GM23338 (cell line): ENCODE results near the gene POLD3. TPM values are rescaled to one million over a fixed set of nuclear protein-coding genes. Genes with fewer than 3 reads are reported as not detected.

ENCODE experiments used
- ATAC-seq: fragments of 200-7000 bp; cut with Tn5 transposase; 3 replicates; pipeline ENCODE4 v1.9.1; 2020
- DNase-seq: peaks from one replicate; pipeline ENCODE4 v3.0.0-alpha.2; 2015; ENCODE audit warnings: low spot score
- H2AFZ ChIP-seq: fragments of 200-600 bp; sonication (generic); 2 replicates; pipeline ENCODE4 v1.8.0; 2016; ENCODE audit warnings: antibody characterized with exemption, mild to moderate bottlenecking, moderate library complexity
- H3F3A ChIP-seq: fragments of 200-600 bp; sonication (generic); replicated peaks from 2 replicates; pipeline ENCODE4 v1.8.0; 2017; ENCODE audit warnings: antibody characterized with exemption, mixed run types, low read depth
- H3K27ac ChIP-seq: fragments of 200-600 bp; sonication (generic); 2 replicates; pipeline ENCODE4 v1.6.1; 2016; ENCODE audit warnings: low read depth
- H3K27me3 ChIP-seq: fragments of 200-600 bp; sonication (generic); 2 replicates; pipeline ENCODE4 v1.8.0; 2016; ENCODE audit warnings: mild to moderate bottlenecking, mixed run types, moderate library complexity; ENCODE audit not compliant: insufficient read depth
- H3K36me3 ChIP-seq: fragments of 200-600 bp; sonication (generic); 2 replicates; pipeline ENCODE4 v1.8.0; 2016; ENCODE audit warnings: mild to moderate bottlenecking; ENCODE audit not compliant: insufficient read depth
- H3K4me1 ChIP-seq: fragments of 200-600 bp; sonication (generic); 2 replicates; pipeline ENCODE4 v1.8.0; 2016; ENCODE audit warnings: mild to moderate bottlenecking, moderate library complexity; ENCODE audit not compliant: insufficient read depth
- H3K4me2 ChIP-seq: fragments of 200-600 bp; sonication (generic); 2 replicates; pipeline ENCODE4 v1.7.1; 2017; ENCODE audit warnings: mixed run types
- H3K4me3 ChIP-seq: fragments of 200-600 bp; sonication (generic); 2 replicates; pipeline ENCODE4 v1.6.1; 2016; ENCODE audit warnings: mixed run types
- H3K79me2 ChIP-seq: fragments of 200-600 bp; sonication (generic); replicated peaks from 2 replicates; pipeline ENCODE4 v1.8.0; 2017; ENCODE audit warnings: mild to moderate bottlenecking; ENCODE audit not compliant: insufficient read depth
- H3K9me2 ChIP-seq: fragments of 200-600 bp; sonication (generic); 2 replicates; pipeline ENCODE4 v1.8.0; 2017; ENCODE audit not compliant: insufficient read depth
- H4K20me1 ChIP-seq: fragments of 200-600 bp; sonication (generic); replicated peaks from 2 replicates; pipeline ENCODE4 v1.8.0; 2017; ENCODE audit warnings: mild to moderate bottlenecking; ENCODE audit not compliant: insufficient read depth
- H3K27ac Mint-ChIP-seq: 2 replicates; pipeline ENCODE4 v1.8.0; 2020; ENCODE audit warnings: inconsistent platforms, mild to moderate bottlenecking, moderate library complexity, mixed read lengths
- H3K27me3 Mint-ChIP-seq: 3 replicates; pipeline ENCODE4 v1.8.0; 2022; ENCODE audit warnings: low read depth, mild to moderate bottlenecking, moderate library complexity, mixed read lengths, inconsistent platforms; ENCODE audit not compliant: insufficient read depth, poor library complexity
- H3K36me3 Mint-ChIP-seq: 3 replicates; pipeline ENCODE4 v1.8.0; 2021; ENCODE audit warnings: low read depth, mild to moderate bottlenecking, inconsistent platforms, moderate library complexity, mixed read lengths
- H3K4me1 Mint-ChIP-seq: 3 replicates; pipeline ENCODE4 v1.8.0; 2020; ENCODE audit warnings: mild to moderate bottlenecking, inconsistent platforms, mixed read lengths
- H3K4me3 Mint-ChIP-seq: 3 replicates; pipeline ENCODE4 v1.8.0; 2021; ENCODE audit warnings: moderate library complexity, mild to moderate bottlenecking, inconsistent platforms, mixed read lengths
- H3K9me3 Mint-ChIP-seq: 3 replicates; pipeline ENCODE4 v1.8.0; 2020; ENCODE audit warnings: moderate library complexity, mild to moderate bottlenecking, inconsistent platforms, mixed read lengths
- CREB1 ChIP-seq: fragments of 250-450 bp; sonication (Bioruptor Pico); IDR thresholded peaks from 2 replicates; pipeline ENCODE4 v1.5.0; 2020; ENCODE audit warnings: low read depth, mild to moderate bottlenecking, moderate library complexity
- EZH2 ChIP-seq: fragments of 200-600 bp; sonication (generic); IDR thresholded peaks from one replicate; pipeline ENCODE4 v1.8.0; 2017; ENCODE audit warnings: antibody characterized with exemption, mild to moderate bottlenecking, low read depth; ENCODE audit not compliant: unreplicated experiment
- EZH2phosphoT487 ChIP-seq: fragments of 200-600 bp; sonication (generic); IDR thresholded peaks from one replicate; pipeline ENCODE4 v1.8.1; 2018; ENCODE audit warnings: antibody characterized with exemption; ENCODE audit not compliant: unreplicated experiment
- JUNB ChIP-seq: IDR thresholded peaks from one replicate; pipeline ENCODE4 v1.6.1; 2016; ENCODE audit warnings: antibody characterized with exemption; ENCODE audit not compliant: unreplicated experiment
- NANOG ChIP-seq: IDR thresholded peaks from 2 replicates; pipeline ENCODE4 v1.6.1; 2016; ENCODE audit warnings: antibody characterized with exemption, borderline replicate concordance
- POLR2AphosphoS5 ChIP-seq: IDR thresholded peaks from 2 replicates; pipeline ENCODE4 v1.6.1; 2016; ENCODE audit warnings: antibody characterized with exemption, low read depth
- STAT1 ChIP-seq: IDR thresholded peaks from one replicate; pipeline ENCODE4 v1.6.1; 2016; ENCODE audit warnings: antibody characterized with exemption; ENCODE audit not compliant: unreplicated experiment
- ZNF114 ChIP-seq: fragments of 250-450 bp; sonication (Bioruptor Pico); IDR thresholded peaks from 2 replicates; pipeline ENCODE4 v1.5.0; 2020; ENCODE audit warnings: mild to moderate bottlenecking, moderate library complexity
- ZNF331 ChIP-seq: fragments of 250-450 bp; sonication (Bioruptor Pico); IDR thresholded peaks from 2 replicates; pipeline ENCODE4 v1.5.0; 2020; ENCODE audit warnings: low read depth, mild to moderate bottlenecking, moderate library complexity
- polyA plus RNA-seq: library from polyadenylated mRNA; unstranded; fragments of >200 nt; fragmentation: Nextera tagmentation; extraction: Ambion mirVana; gene quantifications from 2 replicates; pipeline ENCODE4 v1.2.1, GENCODE V29; 2016
- total RNA-seq: library from RNA; depleted of rRNA; stranded (reverse); fragments of >200 nt; shearing (Covaris generic); gene quantifications from 2 replicates; pipeline ENCODE4 v1.2.3, GENCODE V29; 2014
- TF ChIP-seq, protein P1 (sequence below): fragments of 250-450 bp; sonication (Bioruptor Pico); IDR thresholded peaks from 2 replicates; pipeline ENCODE4 v1.5.0; 2020; ENCODE audit warnings: mild to moderate bottlenecking, moderate library complexity
- TF ChIP-seq, protein P2 (sequence below), 2 experiments: fragments of 200-600 bp in 1 of 2; sonication (generic) in 1 of 2; conservative IDR thresholded peaks; 2 replicates each; pipeline versions ENCODE4 v1.5.1 to v1.6.1; 2016 to 2017; ENCODE audit warnings: antibody characterized with exemption in 2 of 2, low read depth in 2 of 2, mild to moderate bottlenecking in 2 of 2, moderate library complexity in 1 of 2
- TF ChIP-seq, protein P3 (sequence below): IDR thresholded peaks from one replicate; pipeline ENCODE4 v1.6.1; 2018; ENCODE audit warnings: antibody characterized with exemption; ENCODE audit not compliant: unreplicated experiment
- TF ChIP-seq, protein P4 (sequence below): IDR thresholded peaks from 2 replicates; pipeline ENCODE4 v1.6.1; 2016; ENCODE audit warnings: antibody characterized with exemption

Gene POLD3
- total and polyA plus RNA-seq, 2 experiments from 2014 or later, result 21.9 to 50.1 TPM

DNA sequence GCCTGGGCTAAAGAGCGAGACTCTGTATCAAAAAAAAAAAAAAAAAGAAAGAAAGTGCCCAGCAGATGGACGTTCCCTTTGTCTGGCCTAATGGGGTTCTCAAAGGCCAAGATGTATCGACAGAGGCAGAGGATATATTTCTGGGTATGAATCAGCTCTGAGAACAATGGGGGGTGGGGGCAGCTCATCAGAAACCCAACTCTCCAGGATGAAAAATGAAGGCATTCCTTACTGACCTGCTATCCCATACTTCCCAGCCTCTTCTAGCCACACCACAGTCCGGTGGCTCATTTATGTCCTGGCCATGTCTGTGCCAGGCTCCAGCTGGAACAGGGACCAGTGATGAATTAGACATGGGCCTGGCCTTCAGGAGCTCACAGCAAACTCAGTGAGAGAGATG lies 15.2 kb upstream of the POLD3 start:
- Histone ChIP-seq H4K20me1 (no peaks in the 10 kb centered on the region), H3K4me3 (no peak overlapping the region), H3K4me1 (no peaks in the 10 kb centered on the region), H3F3A (no peaks in the 10 kb centered on the region), H2AFZ (no peak overlapping the region), H3K27ac (no peak overlapping the region), H3K9me2 (no peaks in the 10 kb centered on the region), H3K79me2 (no peaks in the 10 kb centered on the region), H3K36me3 (no peaks in the 10 kb centered on the region), H3K4me2 (no peak overlapping the region), H3K27me3 (no peaks in the 10 kb centered on the region)
- ATAC-seq (no peak), DNase-seq (no peak)
- H3K9me3 Mint-ChIP-seq, result no peaks in the 10 kb centered on the region
- H3K4me3 Mint-ChIP-seq, result no peak overlapping the region
- H3K27me3 Mint-ChIP-seq, result peaks cover 5% of the 10 kb centered on the region
- H3K4me1 Mint-ChIP-seq, result no peaks in the 10 kb centered on the region; the same call in 2 of the 3 replicates
- no peak for TF ChIP-seq NANOG
- TF ChIP-seq, protein P1, sequence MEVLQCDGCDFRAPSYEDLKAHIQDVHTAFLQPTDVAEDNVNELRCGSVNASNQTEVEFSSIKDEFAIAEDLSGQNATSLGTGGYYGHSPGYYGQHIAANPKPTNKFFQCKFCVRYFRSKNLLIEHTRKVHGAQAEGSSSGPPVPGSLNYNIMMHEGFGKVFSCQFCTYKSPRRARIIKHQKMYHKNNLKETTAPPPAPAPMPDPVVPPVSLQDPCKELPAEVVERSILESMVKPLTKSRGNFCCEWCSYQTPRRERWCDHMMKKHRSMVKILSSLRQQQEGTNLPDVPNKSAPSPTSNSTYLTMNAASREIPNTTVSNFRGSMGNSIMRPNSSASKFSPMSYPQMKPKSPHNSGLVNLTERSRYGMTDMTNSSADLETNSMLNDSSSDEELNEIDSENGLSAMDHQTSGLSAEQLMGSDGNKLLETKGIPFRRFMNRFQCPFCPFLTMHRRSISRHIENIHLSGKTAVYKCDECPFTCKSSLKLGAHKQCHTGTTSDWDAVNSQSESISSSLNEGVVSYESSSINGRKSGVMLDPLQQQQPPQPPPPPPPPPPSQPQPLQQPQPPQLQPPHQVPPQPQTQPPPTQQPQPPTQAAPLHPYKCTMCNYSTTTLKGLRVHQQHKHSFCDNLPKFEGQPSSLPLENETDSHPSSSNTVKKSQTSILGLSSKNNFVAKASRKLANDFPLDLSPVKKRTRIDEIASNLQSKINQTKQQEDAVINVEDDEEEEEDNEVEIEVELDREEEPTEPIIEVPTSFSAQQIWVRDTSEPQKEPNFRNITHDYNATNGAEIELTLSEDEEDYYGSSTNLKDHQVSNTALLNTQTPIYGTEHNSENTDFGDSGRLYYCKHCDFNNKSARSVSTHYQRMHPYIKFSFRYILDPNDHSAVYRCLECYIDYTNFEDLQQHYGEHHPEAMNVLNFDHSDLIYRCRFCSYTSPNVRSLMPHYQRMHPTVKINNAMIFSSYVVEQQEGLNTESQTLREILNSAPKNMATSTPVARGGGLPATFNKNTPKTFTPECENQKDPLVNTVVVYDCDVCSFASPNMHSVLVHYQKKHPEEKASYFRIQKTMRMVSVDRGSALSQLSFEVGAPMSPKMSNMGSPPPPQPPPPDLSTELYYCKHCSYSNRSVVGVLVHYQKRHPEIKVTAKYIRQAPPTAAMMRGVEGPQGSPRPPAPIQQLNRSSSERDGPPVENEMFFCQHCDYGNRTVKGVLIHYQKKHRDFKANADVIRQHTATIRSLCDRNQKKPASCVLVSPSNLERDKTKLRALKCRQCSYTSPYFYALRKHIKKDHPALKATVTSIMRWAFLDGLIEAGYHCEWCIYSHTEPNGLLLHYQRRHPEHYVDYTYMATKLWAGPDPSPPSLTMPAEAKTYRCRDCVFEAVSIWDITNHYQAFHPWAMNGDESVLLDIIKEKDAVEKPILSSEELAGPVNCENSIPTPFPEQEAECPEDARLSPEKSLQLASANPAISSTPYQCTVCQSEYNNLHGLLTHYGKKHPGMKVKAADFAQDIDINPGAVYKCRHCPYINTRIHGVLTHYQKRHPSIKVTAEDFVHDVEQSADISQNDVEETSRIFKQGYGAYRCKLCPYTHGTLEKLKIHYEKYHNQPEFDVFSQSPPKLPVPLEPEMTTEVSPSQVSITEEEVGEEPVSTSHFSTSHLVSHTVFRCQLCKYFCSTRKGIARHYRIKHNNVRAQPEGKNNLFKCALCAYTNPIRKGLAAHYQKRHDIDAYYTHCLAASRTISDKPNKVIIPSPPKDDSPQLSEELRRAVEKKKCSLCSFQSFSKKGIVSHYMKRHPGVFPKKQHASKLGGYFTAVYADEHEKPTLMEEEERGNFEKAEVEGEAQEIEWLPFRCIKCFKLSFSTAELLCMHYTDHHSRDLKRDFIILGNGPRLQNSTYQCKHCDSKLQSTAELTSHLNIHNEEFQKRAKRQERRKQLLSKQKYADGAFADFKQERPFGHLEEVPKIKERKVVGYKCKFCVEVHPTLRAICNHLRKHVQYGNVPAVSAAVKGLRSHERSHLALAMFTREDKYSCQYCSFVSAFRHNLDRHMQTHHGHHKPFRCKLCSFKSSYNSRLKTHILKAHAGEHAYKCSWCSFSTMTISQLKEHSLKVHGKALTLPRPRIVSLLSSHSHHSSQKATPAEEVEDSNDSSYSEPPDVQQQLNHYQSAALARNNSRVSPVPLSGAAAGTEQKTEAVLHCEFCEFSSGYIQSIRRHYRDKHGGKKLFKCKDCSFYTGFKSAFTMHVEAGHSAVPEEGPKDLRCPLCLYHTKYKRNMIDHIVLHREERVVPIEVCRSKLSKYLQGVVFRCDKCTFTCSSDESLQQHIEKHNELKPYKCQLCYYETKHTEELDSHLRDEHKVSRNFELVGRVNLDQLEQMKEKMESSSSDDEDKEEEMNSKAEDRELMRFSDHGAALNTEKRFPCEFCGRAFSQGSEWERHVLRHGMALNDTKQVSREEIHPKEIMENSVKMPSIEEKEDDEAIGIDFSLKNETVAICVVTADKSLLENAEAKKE (CRISPR knock-in tag), result no peak
- TF ChIP-seq ZNF114 (CRISPR knock-in tag), result no peak
- TF ChIP-seq JUNB, result no peak
- TF ChIP-seq, protein P2, sequence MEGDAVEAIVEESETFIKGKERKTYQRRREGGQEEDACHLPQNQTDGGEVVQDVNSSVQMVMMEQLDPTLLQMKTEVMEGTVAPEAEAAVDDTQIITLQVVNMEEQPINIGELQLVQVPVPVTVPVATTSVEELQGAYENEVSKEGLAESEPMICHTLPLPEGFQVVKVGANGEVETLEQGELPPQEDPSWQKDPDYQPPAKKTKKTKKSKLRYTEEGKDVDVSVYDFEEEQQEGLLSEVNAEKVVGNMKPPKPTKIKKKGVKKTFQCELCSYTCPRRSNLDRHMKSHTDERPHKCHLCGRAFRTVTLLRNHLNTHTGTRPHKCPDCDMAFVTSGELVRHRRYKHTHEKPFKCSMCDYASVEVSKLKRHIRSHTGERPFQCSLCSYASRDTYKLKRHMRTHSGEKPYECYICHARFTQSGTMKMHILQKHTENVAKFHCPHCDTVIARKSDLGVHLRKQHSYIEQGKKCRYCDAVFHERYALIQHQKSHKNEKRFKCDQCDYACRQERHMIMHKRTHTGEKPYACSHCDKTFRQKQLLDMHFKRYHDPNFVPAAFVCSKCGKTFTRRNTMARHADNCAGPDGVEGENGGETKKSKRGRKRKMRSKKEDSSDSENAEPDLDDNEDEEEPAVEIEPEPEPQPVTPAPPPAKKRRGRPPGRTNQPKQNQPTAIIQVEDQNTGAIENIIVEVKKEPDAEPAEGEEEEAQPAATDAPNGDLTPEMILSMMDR (conservative IDR thresholded peaks at IDR 0.05; ENCODE audit: low read depth in 2 of 2), result no peak
- TF ChIP-seq, protein P3, sequence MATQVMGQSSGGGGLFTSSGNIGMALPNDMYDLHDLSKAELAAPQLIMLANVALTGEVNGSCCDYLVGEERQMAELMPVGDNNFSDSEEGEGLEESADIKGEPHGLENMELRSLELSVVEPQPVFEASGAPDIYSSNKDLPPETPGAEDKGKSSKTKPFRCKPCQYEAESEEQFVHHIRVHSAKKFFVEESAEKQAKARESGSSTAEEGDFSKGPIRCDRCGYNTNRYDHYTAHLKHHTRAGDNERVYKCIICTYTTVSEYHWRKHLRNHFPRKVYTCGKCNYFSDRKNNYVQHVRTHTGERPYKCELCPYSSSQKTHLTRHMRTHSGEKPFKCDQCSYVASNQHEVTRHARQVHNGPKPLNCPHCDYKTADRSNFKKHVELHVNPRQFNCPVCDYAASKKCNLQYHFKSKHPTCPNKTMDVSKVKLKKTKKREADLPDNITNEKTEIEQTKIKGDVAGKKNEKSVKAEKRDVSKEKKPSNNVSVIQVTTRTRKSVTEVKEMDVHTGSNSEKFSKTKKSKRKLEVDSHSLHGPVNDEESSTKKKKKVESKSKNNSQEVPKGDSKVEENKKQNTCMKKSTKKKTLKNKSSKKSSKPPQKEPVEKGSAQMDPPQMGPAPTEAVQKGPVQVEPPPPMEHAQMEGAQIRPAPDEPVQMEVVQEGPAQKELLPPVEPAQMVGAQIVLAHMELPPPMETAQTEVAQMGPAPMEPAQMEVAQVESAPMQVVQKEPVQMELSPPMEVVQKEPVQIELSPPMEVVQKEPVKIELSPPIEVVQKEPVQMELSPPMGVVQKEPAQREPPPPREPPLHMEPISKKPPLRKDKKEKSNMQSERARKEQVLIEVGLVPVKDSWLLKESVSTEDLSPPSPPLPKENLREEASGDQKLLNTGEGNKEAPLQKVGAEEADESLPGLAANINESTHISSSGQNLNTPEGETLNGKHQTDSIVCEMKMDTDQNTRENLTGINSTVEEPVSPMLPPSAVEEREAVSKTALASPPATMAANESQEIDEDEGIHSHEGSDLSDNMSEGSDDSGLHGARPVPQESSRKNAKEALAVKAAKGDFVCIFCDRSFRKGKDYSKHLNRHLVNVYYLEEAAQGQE, result no peak
- TF ChIP-seq, protein P4, sequence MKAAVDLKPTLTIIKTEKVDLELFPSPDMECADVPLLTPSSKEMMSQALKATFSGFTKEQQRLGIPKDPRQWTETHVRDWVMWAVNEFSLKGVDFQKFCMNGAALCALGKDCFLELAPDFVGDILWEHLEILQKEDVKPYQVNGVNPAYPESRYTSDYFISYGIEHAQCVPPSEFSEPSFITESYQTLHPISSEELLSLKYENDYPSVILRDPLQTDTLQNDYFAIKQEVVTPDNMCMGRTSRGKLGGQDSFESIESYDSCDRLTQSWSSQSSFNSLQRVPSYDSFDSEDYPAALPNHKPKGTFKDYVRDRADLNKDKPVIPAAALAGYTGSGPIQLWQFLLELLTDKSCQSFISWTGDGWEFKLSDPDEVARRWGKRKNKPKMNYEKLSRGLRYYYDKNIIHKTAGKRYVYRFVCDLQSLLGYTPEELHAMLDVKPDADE, result no peak
- no peak for TF ChIP-seq POLR2AphosphoS5
- no peak for TF ChIP-seq EZH2phosphoT487
- TF ChIP-seq EZH2, result no peak
- no peak for TF ChIP-seq CREB1
- no peak for TF ChIP-seq ZNF331
- TF ChIP-seq STAT1, result no peak
- H3K27ac Mint-ChIP-seq, result no peak overlapping the region
- no peaks in the 10 kb centered on the region; the same call in 2 of the 3 replicates for H3K36me3 Mint-ChIP-seq
